ENCODE results near the gene NPFFR2.
"Not testable (repeated sequence)": the region's sequence is repeated elsewhere in the genome, so short reads cannot be mapped to it uniquely, and the experiment has no call there.

Gene NPFFR2

DNA sequence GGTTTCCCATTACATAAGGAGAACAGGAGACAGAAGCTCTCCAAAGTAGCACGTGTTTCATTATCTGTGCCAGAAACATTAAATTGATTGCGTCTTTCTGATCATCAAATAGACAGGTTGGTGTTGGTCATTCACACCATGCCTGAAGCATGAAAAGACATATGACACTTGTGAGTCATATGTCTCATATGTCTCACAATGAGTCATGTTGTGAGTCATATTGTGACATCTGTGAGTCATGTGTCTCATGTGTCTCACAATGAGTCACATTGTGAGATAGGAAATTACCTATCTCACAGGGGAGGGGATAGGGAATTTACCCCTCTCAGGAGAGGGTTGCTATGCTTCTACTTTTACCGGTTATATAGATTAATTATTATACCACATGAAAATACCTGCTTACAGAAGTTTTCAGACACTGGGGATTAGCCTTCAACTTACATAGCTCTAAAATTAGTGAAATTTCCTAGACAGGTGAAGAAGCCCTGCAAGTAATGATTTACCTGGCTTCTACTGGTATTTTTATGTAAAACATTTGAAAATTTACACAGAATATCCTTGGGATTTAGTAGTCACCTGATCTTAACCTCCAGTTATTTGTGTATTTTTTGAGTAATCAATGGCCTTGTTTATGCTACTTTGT, 80.8 kb downstream of the NPFFR2 start:
- no peak for DNase-seq

DNA sequence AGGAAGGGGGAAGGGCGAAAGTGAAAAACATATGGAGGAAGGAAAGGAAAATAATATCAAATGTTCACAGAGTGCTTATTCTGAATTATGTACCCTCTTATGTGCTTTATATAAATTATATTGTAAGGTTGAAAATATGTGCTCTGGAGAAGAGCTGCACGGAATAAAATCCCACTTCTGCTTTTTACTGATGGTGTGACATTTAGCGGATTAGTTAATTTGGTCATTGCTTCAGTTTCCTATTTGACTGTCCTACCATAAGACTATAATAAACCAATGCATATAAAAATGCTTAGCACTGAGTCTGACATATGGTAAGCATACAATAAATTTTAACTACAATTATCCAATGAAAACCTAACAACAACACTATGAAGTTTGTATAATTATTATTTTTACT, 86.2 kb downstream of the NPFFR2 start:
- no peak for DNase-seq

DNA sequence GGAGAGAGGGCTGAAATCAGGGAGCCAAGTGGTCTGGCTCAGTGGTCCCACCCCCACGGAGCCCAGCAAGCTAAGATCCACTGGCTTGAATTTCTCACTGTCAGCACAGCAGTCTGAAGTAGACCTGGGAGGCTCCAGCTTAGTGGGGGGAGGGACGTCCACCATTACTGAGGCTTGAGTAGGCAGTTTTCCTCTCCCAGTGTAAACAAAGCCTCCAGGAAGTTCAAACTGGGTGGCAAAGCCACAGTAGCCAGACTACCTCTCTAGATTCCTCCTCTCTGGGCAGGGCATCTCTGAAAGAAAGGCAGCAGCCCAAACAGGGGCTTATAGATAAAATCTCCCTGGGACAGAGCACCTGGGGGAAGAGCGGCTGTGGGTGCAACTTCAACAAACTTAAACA, 88.1 kb downstream of the NPFFR2 start:
- DNase-seq, result no peak

DNA sequence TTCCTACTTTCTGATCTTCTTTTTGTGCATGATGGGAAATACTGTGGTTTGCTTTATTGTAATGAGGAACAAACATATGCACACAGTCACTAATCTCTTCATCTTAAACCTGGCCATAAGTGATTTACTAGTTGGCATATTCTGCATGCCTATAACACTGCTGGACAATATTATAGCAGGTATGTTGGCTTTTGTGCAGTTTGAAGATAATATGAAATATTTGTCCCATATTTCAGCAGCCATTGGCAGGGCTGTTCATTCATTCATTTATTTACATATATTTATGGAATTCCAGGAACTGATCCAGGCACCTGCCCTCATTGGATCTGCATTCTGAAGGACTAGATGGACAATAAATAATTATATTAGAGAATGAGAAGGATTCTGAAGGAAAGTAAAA, 96.9 kb downstream of the NPFFR2 start:
- no peak for DNase-seq

DNA sequence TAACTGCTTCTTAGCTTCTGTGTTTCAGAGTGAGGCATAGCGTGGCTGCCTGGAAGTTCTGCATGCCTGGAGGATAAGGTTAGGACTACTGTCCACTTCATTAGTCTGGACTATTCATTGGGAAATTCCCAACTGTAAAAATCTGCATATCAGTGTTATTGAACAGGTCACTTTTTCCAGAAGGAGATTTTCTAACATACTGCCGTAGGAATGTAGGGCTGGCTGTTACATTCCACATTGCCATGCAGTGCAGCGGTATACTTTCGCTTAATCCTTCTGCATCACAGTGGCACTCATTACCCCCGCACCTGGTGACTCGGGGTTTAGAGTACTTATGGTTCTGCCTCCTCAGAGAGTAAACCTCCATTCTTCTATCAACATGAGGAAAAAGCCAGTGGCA, 104.6 kb downstream of the NPFFR2 start:
- DNase-seq, result no peak

DNA sequence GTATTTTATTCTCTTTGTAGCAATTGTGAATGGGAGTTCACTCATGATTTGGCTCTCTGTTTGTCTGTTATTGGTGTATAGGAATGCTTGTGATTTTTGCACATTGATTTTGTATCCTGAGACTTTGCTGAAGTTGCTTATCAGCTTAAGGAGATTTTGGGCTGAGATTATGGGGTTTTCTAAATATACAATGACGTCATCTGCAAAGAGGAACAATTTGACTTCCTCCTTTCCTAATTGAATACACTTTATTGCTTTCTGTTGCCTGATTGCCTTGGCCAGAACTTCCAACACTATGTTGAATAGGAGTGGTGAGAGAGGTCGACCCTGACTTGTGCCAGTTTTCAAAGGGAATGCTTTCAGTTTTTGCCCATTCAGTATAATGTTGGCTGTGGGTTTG, 108.2 kb downstream of the NPFFR2 start:
- not testable (repeated sequence) for DNase-seq

DNA sequence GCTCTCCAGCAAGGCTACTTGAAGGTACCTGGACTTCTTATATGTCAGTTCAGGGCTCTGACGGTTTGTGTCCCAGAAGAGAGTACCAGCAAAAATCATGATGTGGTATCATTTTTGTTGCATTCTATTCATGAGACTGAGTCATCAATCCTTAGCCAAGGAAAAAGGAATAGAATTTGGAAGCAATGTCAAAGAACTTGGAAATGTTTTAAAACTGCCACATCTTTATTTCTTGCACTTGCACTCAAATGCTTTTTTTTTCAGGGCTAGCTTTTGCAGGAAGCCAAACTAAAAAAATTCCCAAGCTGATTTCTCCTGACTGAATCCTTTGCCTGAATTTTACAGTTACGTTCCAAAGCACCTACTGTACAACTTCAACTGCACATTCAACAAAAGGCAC, 112.4 kb downstream of the NPFFR2 start:
- no peak for DNase-seq

DNA sequence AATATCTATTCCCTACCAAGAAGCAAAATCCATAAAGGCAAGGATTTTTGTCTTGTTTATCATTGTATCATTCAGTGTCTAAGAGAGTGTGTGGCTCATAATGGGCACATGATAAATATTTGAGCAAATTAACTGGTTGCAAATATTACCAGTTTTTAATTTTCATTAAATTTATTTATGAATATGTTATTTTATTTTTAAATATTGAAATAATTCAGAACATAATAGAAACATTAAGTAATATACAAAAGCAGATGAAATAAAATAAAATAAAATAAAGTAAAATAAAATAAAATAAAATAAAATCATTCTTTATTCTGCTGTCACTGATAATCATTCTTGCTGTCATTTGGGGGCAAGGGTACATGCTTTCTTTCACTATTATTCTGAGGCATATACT, 120.9 kb downstream of the NPFFR2 start:
- no peak for DNase-seq

DNA sequence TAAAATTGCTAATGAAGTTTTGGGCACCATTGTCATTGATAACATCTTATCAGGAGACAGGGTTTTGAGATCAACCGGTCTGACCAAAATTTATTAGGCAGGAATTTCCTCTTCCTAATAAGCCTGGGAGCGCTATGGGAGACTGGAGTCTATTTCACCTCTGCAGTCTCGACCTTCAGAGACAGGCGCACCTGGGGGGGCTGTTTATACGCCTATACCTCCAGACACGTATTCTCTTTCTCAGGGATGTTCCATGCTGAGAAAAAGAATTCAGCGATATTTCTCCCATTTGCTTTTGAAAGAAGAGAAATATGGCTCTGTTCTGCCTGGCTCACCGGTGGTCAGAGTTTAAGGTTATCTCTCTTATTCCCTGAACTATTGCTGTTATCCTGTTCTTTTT, 121.8 kb downstream of the NPFFR2 start:
- not testable (repeated sequence) for DNase-seq

DNA sequence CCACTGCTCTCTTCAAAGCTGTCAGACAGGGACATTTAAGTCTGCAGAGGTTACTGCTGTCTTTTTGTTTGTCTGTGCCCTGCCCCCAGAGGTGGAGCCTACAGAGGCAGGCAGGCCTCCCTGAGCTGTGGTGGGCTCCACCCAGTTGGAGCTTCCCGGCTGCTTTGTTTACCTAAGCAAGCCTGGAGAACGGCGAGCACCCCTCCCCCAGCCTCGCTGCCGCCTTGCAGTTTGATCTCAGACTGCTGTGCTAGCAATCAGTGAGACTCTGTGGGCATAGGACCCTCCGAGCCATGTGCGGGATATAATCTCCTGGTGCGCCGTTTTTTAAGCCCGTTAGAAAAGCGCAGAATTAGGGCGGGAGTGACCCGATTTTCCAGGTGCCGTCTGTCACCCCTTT, 137.5 kb downstream of the NPFFR2 start:
- not testable (repeated sequence) for DNase-seq

DNA sequence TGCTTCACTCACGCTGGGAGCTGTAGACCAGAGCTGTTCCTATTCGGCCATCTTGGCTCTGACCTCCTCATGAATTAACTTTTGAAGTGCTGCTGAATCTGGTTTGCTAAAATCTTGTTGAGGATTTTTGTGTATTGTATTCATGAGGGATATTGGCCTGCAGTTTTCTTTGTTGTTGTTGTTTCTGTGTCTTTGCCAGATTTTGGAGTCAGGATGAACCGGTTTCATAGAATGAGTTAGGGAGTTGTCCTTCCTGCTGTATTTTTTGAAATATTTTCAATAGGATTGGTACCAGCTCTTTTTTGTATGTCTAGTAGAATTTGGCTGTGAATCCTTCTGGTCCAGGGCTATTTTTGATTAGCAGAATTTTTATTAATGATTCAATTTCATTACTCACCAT, 138.1 kb downstream of the NPFFR2 start:
- DNase-seq, result no peak

DNA sequence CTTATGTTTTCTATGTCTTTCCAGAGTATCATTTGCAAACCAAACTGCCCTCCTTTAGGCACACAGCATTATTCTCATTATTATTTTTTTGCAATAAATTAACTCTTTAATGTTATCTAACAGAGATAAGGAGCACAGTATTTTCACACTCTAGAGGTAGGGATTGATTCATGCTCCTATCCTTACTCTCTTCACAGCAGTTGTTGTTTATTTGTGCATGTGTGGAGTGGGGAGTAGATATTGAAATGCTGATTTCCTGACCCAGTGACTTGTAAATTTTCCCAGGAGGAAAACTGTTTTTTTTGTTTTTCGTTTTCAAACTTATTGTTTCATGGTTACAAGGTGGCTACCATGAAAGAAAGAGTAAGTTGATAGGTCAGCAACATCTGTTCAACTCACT, 140.0 kb downstream of the NPFFR2 start:
- no peak for DNase-seq

DNA sequence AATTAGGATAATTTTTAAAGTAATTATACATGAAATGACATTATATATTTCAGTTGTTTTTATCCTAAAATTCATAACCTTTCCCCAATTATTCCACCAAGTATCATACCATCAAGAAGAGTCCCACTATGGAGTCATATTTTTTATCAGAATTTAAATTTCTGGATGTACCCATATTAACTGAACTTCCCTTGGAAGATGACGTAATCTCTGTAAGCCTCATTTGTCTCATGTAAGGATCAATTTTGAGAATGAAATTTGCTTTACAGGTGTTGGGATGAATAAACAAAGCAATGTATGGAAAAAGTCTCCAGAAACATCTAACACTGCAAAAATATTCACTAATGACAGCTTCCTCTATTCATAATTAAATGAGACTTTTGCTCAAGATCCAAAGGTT, 147.5 kb downstream of the NPFFR2 start:
- DNase-seq, result no peak

DNA sequence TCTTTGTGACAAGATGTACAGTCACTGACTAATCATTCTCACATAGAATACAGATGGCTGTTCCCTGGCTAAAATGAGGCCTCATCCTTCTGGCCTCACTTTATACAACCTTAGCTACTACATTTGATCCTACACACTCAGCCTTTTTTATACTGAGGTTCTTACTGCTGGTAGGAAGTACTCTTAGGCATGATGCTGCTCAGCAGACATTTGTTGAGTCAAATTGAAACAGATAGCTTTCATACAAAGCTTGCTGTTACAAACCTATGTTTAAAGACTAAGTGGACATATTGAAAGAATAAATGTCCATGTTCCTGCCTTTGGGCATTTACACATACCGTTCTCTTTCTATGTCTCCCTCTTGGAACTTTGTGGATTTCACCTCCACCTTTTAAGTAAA, 154.9 kb downstream of the NPFFR2 start:
- no peak for DNase-seq

DNA sequence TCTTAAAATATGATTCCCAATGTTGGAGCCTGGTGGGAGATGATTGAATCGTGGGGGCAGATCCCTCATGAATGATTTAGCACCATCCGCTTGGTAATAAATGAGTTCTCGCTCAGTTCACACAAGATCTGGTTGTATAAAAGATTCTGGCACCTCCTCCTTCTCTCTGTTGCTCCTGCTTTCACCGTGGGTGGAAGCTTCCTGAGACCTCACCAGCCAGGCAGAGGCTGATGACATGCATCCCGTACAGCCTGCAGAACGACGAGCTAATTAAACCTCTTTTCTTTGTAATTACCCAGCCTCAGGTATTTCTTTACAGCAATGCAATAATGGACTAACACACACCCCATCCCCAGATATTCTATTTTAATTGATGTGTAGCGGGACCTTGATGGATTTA, 162.2 kb downstream of the NPFFR2 start:
- no peak for DNase-seq

DNA sequence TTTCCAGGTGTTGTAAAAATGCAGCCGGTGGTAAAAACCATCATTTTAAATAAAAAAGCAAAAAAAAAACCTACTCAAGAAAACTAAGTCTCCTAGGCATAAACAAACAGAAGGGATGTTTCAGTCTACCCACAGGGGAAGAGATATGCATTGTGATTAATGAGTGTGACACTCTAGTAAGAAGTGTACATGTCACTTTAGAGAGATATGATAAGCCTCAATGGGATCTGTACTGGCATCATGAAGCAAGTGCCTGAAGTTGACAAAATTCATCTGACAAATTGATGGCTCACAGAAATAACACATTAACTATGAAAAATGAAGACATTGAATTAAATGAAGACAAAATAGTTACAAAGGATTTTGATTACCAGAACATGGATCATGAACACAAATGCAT, 162.7 kb downstream of the NPFFR2 start:
- DNase-seq, result no peak
